Transverse colon (tissue), 4 donors: ENCODE data around the gene RTN4. TPM values are rescaled to one million over a fixed set of nuclear protein-coding genes. Genes with fewer than 3 reads are reported as not detected.

Experiments
- DNase-seq: peaks from one replicate; pipeline ENCODE4 v3.0.0-alpha.2; 2019
- H3K27ac ChIP-seq, 4 donors: fragments of 200-600 bp; sonication (generic); 2 replicates each; pipeline ENCODE4 v1.5.1; 2016 to 2018; ENCODE audit warnings: inconsistent platforms in 4 of 4
- H3K27me3 ChIP-seq: fragments of 200-600 bp; sonication (generic); 2 replicates; pipeline ENCODE4 v1.5.1; 2017; ENCODE audit warnings: inconsistent platforms
- H3K36me3 ChIP-seq, 4 donors: fragments of 200-600 bp; sonication (generic); 2 replicates each; pipeline ENCODE4 v1.5.1; 2017 to 2019; ENCODE audit warnings: inconsistent platforms in 4 of 4
- H3K4me1 ChIP-seq, 4 donors: fragments of 200-600 bp; sonication (generic); 2 replicates each; pipeline ENCODE4 v1.5.1; 2017 to 2020; ENCODE audit warnings: inconsistent platforms in 4 of 4
- H3K4me3 ChIP-seq, 4 donors: fragments of 200-600 bp; sonication (generic); 1 replicate in 1 of 4; 2 replicates in 3 of 4; pipeline versions ENCODE4 v1.5.1 to v1.6.1; 2017 to 2019; ENCODE audit warnings: inconsistent platforms in 4 of 4
- H3K9me3 ChIP-seq, 2 donors: fragments of 200-600 bp; sonication (generic); 2 replicates each; pipeline ENCODE4 v1.5.1; 2017 to 2019; ENCODE audit warnings: inconsistent platforms in 2 of 2
- CTCF ChIP-seq, 5 experiments: fragments of 200-600 bp in 3 of 5; fragments of 450-650 bp in 2 of 5; sonication (generic) in 3 of 5; IDR thresholded peaks; 1 replicate in 2 of 5; 2 replicates in 3 of 5; pipeline ENCODE4 v1.5.1; 2016 to 2017; ENCODE audit warnings: antibody characterized with exemption in 5 of 5, inconsistent platforms in 3 of 5, mild to moderate bottlenecking in 2 of 5, moderate library complexity in 1 of 5
- EP300 ChIP-seq: sonication (generic); formaldehyde crosslinking; IDR thresholded peaks from one replicate; pipeline ENCODE4 v1.6.1; 2017; ENCODE audit warnings: antibody characterized with exemption, low read depth
- POLR2A ChIP-seq: fragments of 450-650 bp; IDR thresholded peaks from one replicate; pipeline ENCODE4 v1.6.1; 2016; ENCODE audit warnings: antibody characterized with exemption, mild to moderate bottlenecking, moderate library complexity
- POLR2AphosphoS5 ChIP-seq, 3 donors: sonication (generic); formaldehyde crosslinking; IDR thresholded peaks; one replicate each; pipeline ENCODE4 v1.6.1; 2016; ENCODE audit warnings: antibody characterized with exemption in 3 of 3
- WGBS, 2 donors: methylation state at CpG; one replicate each; pipeline ENCODE4 v1.1.5; 2018; ENCODE audit warnings: low coverage in 1 of 2; 5-methylcytosine and 5-hydroxymethylcytosine counted together
- in situ Hi-C, 4 donors: fragments of 200-750 bp; cut with MboI; loops; one replicate each; pipeline versions ENCODE4 v1.15.0 to v1.15.1; 2017; ENCODE audit warnings: low sequenced_read_pairs in 3 of 4, low pct_ligation_motif_present in 1 of 4, low pct_unique_long_range_greater_than_20kb in 1 of 4
- intact Hi-C: fragments of 100-400 bp; cut with DNase I; formaldehyde crosslinking; loops from one replicate; pipeline ENCODE4 v1.15.1; 2023; ENCODE audit warnings: low total_unique reads
- total RNA-seq, 4 donors: library from RNA; depleted of rRNA; stranded (reverse); fragments of >200 nt; gene quantifications; one replicate each; pipeline ENCODE4 v1.1.0, GENCODE V29; 2016

RTN4 gene
- total RNA-seq, 4 donors from 2014 or later = 82.2 to 212 (median 183) TPM

GRCh38 chr2:54965425-54965824, 84.8 kb downstream of the RTN4 start:
- no peak for TF ChIP-seq POLR2AphosphoS5 (IDR thresholded peaks at IDR 0.05)
- TF ChIP-seq POLR2A = no peak
- TF ChIP-seq EP300 = no peak
- TF ChIP-seq CTCF (IDR thresholded peaks at IDR 0.05) = no peak
- WGBS, 2 donors = 93 to 97% methylated on average over 5 to 6 of the region's 6 CpGs
- in situ Hi-C loops = no loop called here

GRCh38 chr2:54964816-54965215, 85.4 kb downstream of the RTN4 start:
- intact Hi-C loops = no loop called here
- no peak for DNase-seq

More at GRCh38 chr2:54965425-54965824, 84.8 kb downstream of the RTN4 start:
- Histone ChIP-seq H3K27ac (no peak overlapping the region), H3K4me3 (no peak overlapping the region), H3K27me3 (no peaks in the 10 kb centered on the region), H3K36me3 (peaks cover 0 to 5% (median 2%) of the 10 kb centered on the region in 4 donors), H3K4me1 (peaks cover 0 to 20% (median 3%) of the 10 kb centered on the region in 4 donors), H3K9me3 (no peaks in the 10 kb centered on the region)
- intact Hi-C loops = no loop called here
- DNase-seq = no peak

GRCh38 chr2:54964271-54964670, 86.0 kb downstream of the RTN4 start:
- H3K9me3 ChIP-seq = no peaks in the 10 kb centered on the region
- intact Hi-C loops (no loop called here), in situ Hi-C loops (no loop called here)
- H3K36me3 ChIP-seq = no peaks in the 10 kb centered on the region
- TF ChIP-seq POLR2AphosphoS5 (IDR thresholded peaks at IDR 0.05) = no peak
- no peak for TF ChIP-seq EP300
- no peak for TF ChIP-seq POLR2A
- no peak for TF ChIP-seq CTCF (IDR thresholded peaks at IDR 0.05)
- WGBS, 2 donors = 96 to 100% methylated on average over 3 to 8 of the region's 8 CpGs
- DNase-seq = no peak
- H3K4me3 ChIP-seq = no peak overlapping the region
- no peak overlapping the region for H3K27ac ChIP-seq
- H3K4me1 ChIP-seq = peaks cover 0 to 20% (median 3%) of the 10 kb centered on the region in 4 donors
- H3K27me3 ChIP-seq = no peaks in the 10 kb centered on the region

More at GRCh38 chr2:54964816-54965215, 85.4 kb downstream of the RTN4 start:
- Histone ChIP-seq H3K36me3 (peaks cover 0 to 2% (median 0%) of the 10 kb centered on the region in 4 donors), H3K27me3 (no peaks in the 10 kb centered on the region), H3K4me1 (peaks cover 0 to 20% (median 3%) of the 10 kb centered on the region in 4 donors), H3K27ac (no peak overlapping the region), H3K4me3 (no peak overlapping the region), H3K9me3 (no peaks in the 10 kb centered on the region)
- TF ChIP-seq EP300 = no peak
- 43 to 71% methylated on average over 3 to 4 of the region's 4 CpGs for WGBS, 2 donors
- in situ Hi-C loops = no loop called here

- in situ Hi-C loops (no loop called here), intact Hi-C loops (no loop called here)
- Histone ChIP-seq H3K4me3 (no peak overlapping the region), H3K27me3 (no peaks in the 10 kb centered on the region), H3K9me3 (no peaks in the 10 kb centered on the region), H3K4me1 (peaks cover 0 to 20% (median 3%) of the 10 kb centered on the region in 4 donors), H3K27ac (peak overlapping the region in 2 of 4 donors; percentile 64 to 69), H3K36me3 (no peaks in the 10 kb centered on the region)
- no peak for DNase-seq
- TF ChIP-seq POLR2AphosphoS5 (IDR thresholded peaks at IDR 0.05) (no peak), POLR2A (no peak), CTCF (IDR thresholded peaks at IDR 0.05) (no peak), EP300 (no peak)
- 83% methylated on average over 2 of the region's 2 CpGs; no CpG with 5 or more reads in 1 of the 2 donors for WGBS, 2 donors
These were observed 86.8 kb downstream of the RTN4 start for GRCh38 chr2:54963476-54963875.

GRCh38 chr2:54962935-54963440, 87.3 kb downstream of the RTN4 start:
- DNase-seq = peak; percentile 34
- 40 to 63% methylated on average over 3 of the region's 3 CpGs for WGBS, 2 donors
- TF ChIP-seq POLR2AphosphoS5 (IDR thresholded peaks at IDR 0.05) (no peak), EP300 (no peak), CTCF (IDR thresholded peaks at IDR 0.05) (no peak), POLR2A (no peak)
- Histone ChIP-seq H3K27me3 (no peaks in the 10 kb centered on the region), H3K36me3 (no peaks in the 10 kb centered on the region), H3K4me1 (peaks cover 0 to 20% (median 3%) of the 10 kb centered on the region in 4 donors), H3K27ac (peak overlapping the region in 3 of 4 donors; percentile 22 to 69 (median 64)), H3K4me3 (no peak overlapping the region), H3K9me3 (no peaks in the 10 kb centered on the region)
- in situ Hi-C loops (no loop called here), intact Hi-C loops (no loop called here)
